HepG2 (cell line): Measurements from ENCODE around the gene MYO7B. TPM values are rescaled to one million over a fixed set of nuclear protein-coding genes. Genes with fewer than 3 reads are reported as not detected.

Experiments
- ATAC-seq: fragments of 200-7000 bp; cut with Tn5 transposase; 3 replicates; pipeline ENCODE4 v1.9.1; 2020; ENCODE audit warnings: mild to moderate bottlenecking, moderate library complexity
- BruUV-seq: library from RNA; stranded (reverse); fragments of 400-500 nt; replicated peaks from 2 replicates; lab custom pipeline; 2021; lab: Mats Ljungman, UMichigan
- CTCF ChIA-PET: fragments of 300-600 bp; formaldehyde crosslinking; extraction: SDS; loops from one replicate; lab custom pipeline; 2021; ENCODE audit warnings: low total read pairs, inconsistent platforms, low intra/inter-chr PET ratio; lab: Yijun Ruan, JAX
- POLR2A ChIA-PET: fragments of 350-600 bp; sonication (Branson Sonifier 250); formaldehyde crosslinking; loops from one replicate; lab custom pipeline; 2020; ENCODE audit warnings: antibody characterized with exemption, inconsistent platforms; lab: Yijun Ruan, JAX
- DNase-seq: peaks from one replicate; pipeline ENCODE4 v3.0.0-alpha.2; 2015; ENCODE audit warnings: low spot score
- FAIRE-seq: peaks from 3 replicates; lab custom pipeline; 2011; peaks lifted over from hg19 to GRCh38; lab: Jason Lieb, UNC
- H2AFZ ChIP-seq: one replicate; pipeline ENCODE4 v1.6.1; 2011; ENCODE audit warnings: low read length, inconsistent platforms
- H3K27ac ChIP-seq: fragments of 300-600 bp; 3 replicates; pipeline ENCODE4 v1.8.0; 2011; ENCODE audit warnings: mixed run types, mild to moderate bottlenecking, mixed read lengths, low read length, inconsistent platforms; ENCODE audit not compliant: insufficient read depth; ENCODE audit errors: extremely low read length
- H3K27me3 ChIP-seq, 2 experiments: fragments of 200-600 bp in 1 of 2; 2 replicates in 1 of 2; 3 replicates in 1 of 2; pipeline versions ENCODE4 v1.6.0 to v1.8.0; 2011; ENCODE audit warnings: low read length in 2 of 2, mild to moderate bottlenecking in 2 of 2, moderate library complexity in 2 of 2, inconsistent platforms in 1 of 2; ENCODE audit not compliant: insufficient read depth in 2 of 2, control insufficient read depth in 1 of 2
- H3K36me3 ChIP-seq, 2 experiments: fragments of 200-600 bp in 1 of 2; replicated peaks in 1 of 2; 2 replicates in 1 of 2; 3 replicates in 1 of 2; pipeline versions ENCODE4 v1.5.1 to v1.8.0; 2011; ENCODE audit warnings: low read length in 2 of 2, inconsistent platforms in 1 of 2; ENCODE audit not compliant: insufficient read depth in 2 of 2, control insufficient read depth in 1 of 2
- H3K4me1 ChIP-seq: 2 replicates; pipeline ENCODE4 v1.5.1; 2012; ENCODE audit warnings: low read length, inconsistent platforms; ENCODE audit not compliant: insufficient read depth
- H3K4me2 ChIP-seq: 2 replicates; pipeline ENCODE4 v1.6.0; 2011; ENCODE audit warnings: low read depth, low read length, inconsistent platforms
- H3K4me3 ChIP-seq, 3 experiments: fragments of 200-600 bp in 1 of 3; sonication (generic), shearing (Covaris generic) in 1 of 3; replicated peaks in 1 of 3; 2 replicates each; pipeline ENCODE4 v1.5.1; 2011 to 2016; ENCODE audit warnings: low read length in 3 of 3, inconsistent platforms in 2 of 3, low read depth in 2 of 3, mild to moderate bottlenecking in 2 of 3, control low read depth in 1 of 3, mixed read lengths in 1 of 3; ENCODE audit not compliant: insufficient read depth in 1 of 3
- H3K79me2 ChIP-seq: one replicate; pipeline ENCODE4 v1.6.1; 2011; ENCODE audit warnings: low read length, inconsistent platforms; ENCODE audit not compliant: insufficient read depth
- H3K9ac ChIP-seq: 2 replicates; pipeline ENCODE4 v1.6.0; 2011; ENCODE audit warnings: mild to moderate bottlenecking, low read depth, low read length, inconsistent platforms; ENCODE audit not compliant: insufficient read depth
- H3K9me3 ChIP-seq: 2 replicates; pipeline ENCODE4 v1.5.1; 2012; ENCODE audit warnings: mild to moderate bottlenecking, low read length
- H4K20me1 ChIP-seq: 2 replicates; pipeline ENCODE4 v1.6.0; 2011; ENCODE audit warnings: inconsistent platforms, mild to moderate bottlenecking, low read length, moderate library complexity; ENCODE audit not compliant: insufficient read depth
- BORCS8-MEF2B ChIP-seq: sonication (generic); formaldehyde crosslinking; IDR thresholded peaks from 2 replicates; pipeline ENCODE4 v1.8.0; 2022; ENCODE audit warnings: mild to moderate bottlenecking, missing genetic modification reagents
- EP300 ChIP-seq, 3 experiments: sonication (generic) in 1 of 3; formaldehyde crosslinking in 1 of 3; IDR thresholded peaks; 2 replicates each; pipeline versions ENCODE4 v1.5.1 to v1.6.1; 2011 to 2020; ENCODE audit warnings: low read depth in 2 of 3, low read length in 2 of 3, borderline replicate concordance in 1 of 3, improper control_type of control experiment in 1 of 3, mild to moderate bottlenecking in 1 of 3, missing genetic modification reagents in 1 of 3, moderate library complexity in 1 of 3
- ETV5 ChIP-seq: IDR thresholded peaks from 2 replicates; pipeline ENCODE4 v1.6.1; 2018; ENCODE audit warnings: missing biosample characterization, missing genetic modification reagents, inconsistent platforms, borderline replicate concordance
- HNF4A ChIP-seq: sonication (generic); formaldehyde crosslinking; IDR thresholded peaks from 2 replicates; pipeline ENCODE4 v1.4.0; 2020; ENCODE audit warnings: missing genetic modification reagents
- KLF16 ChIP-seq, 2 experiments: sonication (generic) in 1 of 2; formaldehyde crosslinking in 1 of 2; IDR thresholded peaks; 2 replicates each; pipeline versions ENCODE4 v1.6.1 to v1.8.0; 2016 to 2023; ENCODE audit warnings: missing genetic modification reagents in 2 of 2, missing compliant biosample characterization in 1 of 2
- NFKBIZ ChIP-seq: IDR thresholded peaks from 2 replicates; pipeline ENCODE4 v1.6.1; 2018; ENCODE audit warnings: missing genetic modification reagents, missing compliant biosample characterization
- NR2F2 ChIP-seq: IDR thresholded peaks from 2 replicates; pipeline ENCODE4 v1.6.1; 2012; ENCODE audit warnings: low read depth, inconsistent platforms, borderline replicate concordance
- NRL ChIP-seq: sonication (generic); formaldehyde crosslinking; IDR thresholded peaks from 2 replicates; pipeline ENCODE4 v1.5.0; 2020; ENCODE audit warnings: missing genetic modification reagents, mild to moderate bottlenecking, moderate library complexity, borderline replicate concordance
- ONECUT2 ChIP-seq: sonication (generic); formaldehyde crosslinking; IDR thresholded peaks from 2 replicates; pipeline ENCODE4 v1.4.0; 2020; ENCODE audit warnings: missing genetic modification reagents
- SALL1 ChIP-seq: sonication (generic); formaldehyde crosslinking; IDR thresholded peaks from 2 replicates; pipeline ENCODE4 v1.8.0; 2022; ENCODE audit warnings: mild to moderate bottlenecking, missing genetic modification reagents
- SRSF1 ChIP-seq: fragments of 200-400 bp; formaldehyde crosslinking; optimal IDR thresholded peaks from 2 replicates; pipeline ENCODE3; 2017; ENCODE audit warnings: mild to moderate bottlenecking, low read depth, low read length, moderate library complexity
- TCF7 ChIP-seq: sonication (generic); IDR thresholded peaks from 2 replicates; pipeline ENCODE4 v1.6.1; 2016; ENCODE audit warnings: antibody characterized with exemption, low read depth
- USF2 ChIP-seq, 2 experiments: sonication (generic) in 1 of 2; formaldehyde crosslinking in 1 of 2; IDR thresholded peaks; 2 replicates each; pipeline versions ENCODE4 v1.5.1 to v1.6.1; 2011 to 2020; ENCODE audit warnings: borderline replicate concordance in 1 of 2, low read depth in 1 of 2, low read length in 1 of 2, mild to moderate bottlenecking in 1 of 2, missing genetic modification reagents in 1 of 2, moderate library complexity in 1 of 2
- ZFP91 ChIP-seq: sonication (generic); formaldehyde crosslinking; IDR thresholded peaks from 2 replicates; pipeline ENCODE4 v1.9.0; 2022; ENCODE audit warnings: missing genetic modification reagents, mild to moderate bottlenecking, borderline replicate concordance
- ZMYM4 ChIP-seq: sonication (generic); formaldehyde crosslinking; IDR thresholded peaks from 2 replicates; pipeline ENCODE4 v1.8.1; 2023; ENCODE audit warnings: mild to moderate bottlenecking, missing genetic modification reagents
- ZNF598 ChIP-seq: sonication (generic); formaldehyde crosslinking; IDR thresholded peaks from 2 replicates; pipeline ENCODE4 v1.5.1; 2020; ENCODE audit warnings: mild to moderate bottlenecking, missing genetic modification reagents, borderline replicate concordance
- ZNF792 ChIP-seq: IDR thresholded peaks from 2 replicates; pipeline ENCODE4 v1.6.1; 2016
- ZSCAN22 ChIP-seq: sonication (generic); formaldehyde crosslinking; IDR thresholded peaks from 2 replicates; pipeline ENCODE4 v1.4.0; 2020; ENCODE audit warnings: mild to moderate bottlenecking, missing genetic modification reagents
- WGBS: methylation state at CpG from one replicate; pipeline ENCODE4 v1.1.6; 2017; ENCODE audit warnings: low lambda C conversion rate; 5-methylcytosine and 5-hydroxymethylcytosine counted together
- in situ Hi-C: cut with HindIII; loops from 2 replicates; pipeline ENCODE4 v1.10.0; 2017; ENCODE audit warnings: low pct_unique_long_range_greater_than_20kb; ENCODE audit not compliant: extremely low pct_ligation_motif_present
- intact Hi-C: fragments of 100-400 bp; cut with micrococcal nuclease; formaldehyde crosslinking; loops from one replicate; pipeline ENCODE4 v1.10.0; 2022; ENCODE audit not compliant: unreplicated experiment
- polyA plus RNA-seq, 8 experiments: library from polyadenylated mRNA; depleted of rRNA in 3 of 8; stranded (reverse) in 7 of 8; unstranded in 1 of 8; fragments of >200 nt; fragmentation: Illumina TruSeq in 4 of 8; extraction: Trizol in 4 of 8; gene quantifications; 2 replicates each; pipeline versions ENCODE4 v1.2.1 to v1.2.3, GENCODE V29; 2011 to 2016; ENCODE audit warnings: low read depth in 4 of 8, missing spikeins in 1 of 8, mixed read lengths in 1 of 8; ENCODE audit not compliant: insufficient read depth in 1 of 8
- total RNA-seq, 5 experiments: library from RNA; depleted of rRNA; stranded (reverse); fragments of >200 nt; fragmentation: Illumina TruSeq; extraction: Trizol; gene quantifications; 2 replicates each; pipeline ENCODE4 v1.2.3, GENCODE V29; 2016; ENCODE audit warnings: low read depth in 1 of 5
- TF ChIP-seq, protein P1 (sequence below): fragments of 450-650 bp; IDR thresholded peaks from 2 replicates; pipeline ENCODE4 v1.6.1; 2017

The MYO7B gene
- total and polyA plus RNA-seq, 2 of the 13 experiments (the other 11 are each of a cell fraction or from before 2014, with no cell fraction given): not detected

- Histone ChIP-seq H4K20me1 (no peaks in the 10 kb centered on the region; the same call in 1 of the 2 replicates), H3K27me3 (peaks cover 14 to 78% of the 10 kb centered on the region in 2 experiments), H3K79me2 (no peaks in the 10 kb centered on the region), H3K4me3 (peak overlapping the region in 1 of 3 experiments; percentile 27; a peak in 1 of 6 replicates), H3K4me1 (peaks cover 25% of the 10 kb centered on the region), H3K27ac (no peak overlapping the region), H2AFZ (no peak overlapping the region), H3K9me3 (no peaks in the 10 kb centered on the region), H3K4me2 (peak overlapping the region; percentile 59), H3K36me3 (no peaks in the 10 kb centered on the region), H3K9ac (no peak overlapping the region)
- in situ Hi-C loops (no loop called here), intact Hi-C loops (no loop called here)
- ChIA-PET POLR2A (no interaction called here), CTCF (no interaction called here)
- WGBS: 12% methylated on average over 15 of the region's 15 CpGs
- BruUV-seq: no TSS peak
- peak; percentile 26 for ATAC-seq
- no peak for FAIRE-seq
- no peak for DNase-seq
- TF ChIP-seq NR2F2: no peak
- peak; percentile 53 for TF ChIP-seq SRSF1
- TF ChIP-seq ZFP91 (CRISPR knock-in tag): no peak
- no peak for TF ChIP-seq ZMYM4 (CRISPR knock-in tag)
- no peak for TF ChIP-seq USF2 (IDR thresholded peaks at IDR 0.05; ENCODE audit: low read depth, low read length)
- TF ChIP-seq USF2 (CRISPR knock-in tag; IDR thresholded peaks at IDR 0.05; ENCODE audit: borderline replicate concordance): 0 out of 2 replicates have a peak, but pooled peaks have one; percentile 20
- no peak for TF ChIP-seq ONECUT2 (CRISPR knock-in tag)
- TF ChIP-seq, protein P1, sequence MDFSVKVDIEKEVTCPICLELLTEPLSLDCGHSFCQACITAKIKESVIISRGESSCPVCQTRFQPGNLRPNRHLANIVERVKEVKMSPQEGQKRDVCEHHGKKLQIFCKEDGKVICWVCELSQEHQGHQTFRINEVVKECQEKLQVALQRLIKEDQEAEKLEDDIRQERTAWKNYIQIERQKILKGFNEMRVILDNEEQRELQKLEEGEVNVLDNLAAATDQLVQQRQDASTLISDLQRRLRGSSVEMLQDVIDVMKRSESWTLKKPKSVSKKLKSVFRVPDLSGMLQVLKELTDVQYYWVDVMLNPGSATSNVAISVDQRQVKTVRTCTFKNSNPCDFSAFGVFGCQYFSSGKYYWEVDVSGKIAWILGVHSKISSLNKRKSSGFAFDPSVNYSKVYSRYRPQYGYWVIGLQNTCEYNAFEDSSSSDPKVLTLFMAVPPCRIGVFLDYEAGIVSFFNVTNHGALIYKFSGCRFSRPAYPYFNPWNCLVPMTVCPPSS: no peak
- peak; percentile 36; the same call in 1 of the 2 replicates for TF ChIP-seq TCF7
- no peak for TF ChIP-seq NFKBIZ (CRISPR knock-in tag)
- no peak for TF ChIP-seq ZSCAN22
- TF ChIP-seq ETV5 (CRISPR knock-in tag): no peak
- TF ChIP-seq ZNF598: no peak
- TF ChIP-seq BORCS8-MEF2B: 0 out of 2 replicates have a peak, but pooled peaks have one; percentile 25
- TF ChIP-seq ZNF792 (CRISPR knock-in tag): no peak
- peak; percentile 14; the same call in 1 of the 2 replicates for TF ChIP-seq SALL1 (CRISPR knock-in tag)
- TF ChIP-seq NRL (CRISPR knock-in tag): peak; percentile 61; the same call in 1 of the 2 replicates
- 0 out of 2 replicates have a peak, but pooled peaks have one; percentile 9 for TF ChIP-seq HNF4A (CRISPR knock-in tag)
- no peak for TF ChIP-seq KLF16 (CRISPR knock-in tag; IDR thresholded peaks at IDR 0.05)
- TF ChIP-seq EP300 (IDR thresholded peaks at IDR 0.05; ENCODE audit: low read depth in 2 of 2, low read length in 2 of 2): no peak
- no peak for TF ChIP-seq EP300 (CRISPR knock-in tag; IDR thresholded peaks at IDR 0.05; ENCODE audit: borderline replicate concordance)
Observed at GRCh38 chr2:127679680-127680361, 144.3 kb downstream of the MYO7B start.
